Lower leg skin (tissue), 4 donors: ENCODE data around the gene G6PC2. TPM values are rescaled to one million over a fixed set of nuclear protein-coding genes. Genes with fewer than 3 reads are reported as not detected.

Experiments
- DNase-seq, 2 donors: peaks; one replicate each; pipeline ENCODE4 v3.0.0-alpha.2; 2019; ENCODE audit warnings: low spot score in 2 of 2
- H3K4me3 ChIP-seq: fragments of 200-600 bp; sonication (generic); 2 replicates; pipeline ENCODE4 v1.5.1; 2017; ENCODE audit warnings: mild to moderate bottlenecking, low read depth; ENCODE audit not compliant: poor library complexity, severe bottlenecking
- POLR2A ChIP-seq, 2 donors: fragments of 450-650 bp; IDR thresholded peaks; one replicate each; pipeline ENCODE4 v1.6.1; 2016 to 2017; ENCODE audit warnings: antibody characterized with exemption in 2 of 2, mild to moderate bottlenecking in 1 of 2, moderate library complexity in 1 of 2
- WGBS, 2 donors: methylation state at CpG; one replicate each; pipeline ENCODE4 v1.1.5; 2018; 5-methylcytosine and 5-hydroxymethylcytosine counted together
- intact Hi-C: fragments of 100-400 bp; cut with DNase I; formaldehyde crosslinking; loops from one replicate; pipeline ENCODE4 v1.15.0; 2023; ENCODE audit warnings: low total_unique reads
- total RNA-seq, 4 donors: library from RNA; depleted of rRNA; stranded (reverse); fragments of >200 nt; gene quantifications; one replicate each; pipeline ENCODE4 v1.1.0, GENCODE V29; 2016
- TF ChIP-seq, protein P1 (sequence below), 3 donors: fragments of 450-650 bp; IDR thresholded peaks; one replicate each; pipeline ENCODE4 v1.5.1; 2016; ENCODE audit warnings: antibody characterized with exemption in 3 of 3, mild to moderate bottlenecking in 3 of 3, moderate library complexity in 2 of 3

The G6PC2 gene
- total RNA-seq, 4 donors from 2014 or later: not detected

DNA sequence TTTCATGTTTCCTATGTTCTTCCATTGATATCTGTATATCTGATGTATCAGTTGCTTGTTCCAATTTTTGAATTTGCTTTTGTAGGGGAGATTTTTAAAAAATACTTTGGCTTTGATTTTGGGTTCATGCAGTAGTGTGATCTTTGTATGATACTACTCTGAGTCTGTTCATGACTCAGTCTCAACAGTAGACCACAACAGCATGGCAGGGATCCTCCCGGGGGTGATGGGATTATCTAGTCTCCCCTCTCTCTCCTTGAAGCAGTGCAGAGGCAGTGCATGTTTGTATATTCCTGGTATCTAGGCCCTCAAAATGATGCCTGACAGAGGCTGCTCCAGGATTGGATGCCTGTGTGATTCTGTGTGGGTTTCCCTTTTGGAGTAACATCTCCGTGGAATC lies 55.3 kb downstream of the G6PC2 start:
- no peak for DNase-seq
- 89 to 91% methylated on average over 2 of the region's 2 CpGs for WGBS, 2 donors
- TF ChIP-seq, protein P1, sequence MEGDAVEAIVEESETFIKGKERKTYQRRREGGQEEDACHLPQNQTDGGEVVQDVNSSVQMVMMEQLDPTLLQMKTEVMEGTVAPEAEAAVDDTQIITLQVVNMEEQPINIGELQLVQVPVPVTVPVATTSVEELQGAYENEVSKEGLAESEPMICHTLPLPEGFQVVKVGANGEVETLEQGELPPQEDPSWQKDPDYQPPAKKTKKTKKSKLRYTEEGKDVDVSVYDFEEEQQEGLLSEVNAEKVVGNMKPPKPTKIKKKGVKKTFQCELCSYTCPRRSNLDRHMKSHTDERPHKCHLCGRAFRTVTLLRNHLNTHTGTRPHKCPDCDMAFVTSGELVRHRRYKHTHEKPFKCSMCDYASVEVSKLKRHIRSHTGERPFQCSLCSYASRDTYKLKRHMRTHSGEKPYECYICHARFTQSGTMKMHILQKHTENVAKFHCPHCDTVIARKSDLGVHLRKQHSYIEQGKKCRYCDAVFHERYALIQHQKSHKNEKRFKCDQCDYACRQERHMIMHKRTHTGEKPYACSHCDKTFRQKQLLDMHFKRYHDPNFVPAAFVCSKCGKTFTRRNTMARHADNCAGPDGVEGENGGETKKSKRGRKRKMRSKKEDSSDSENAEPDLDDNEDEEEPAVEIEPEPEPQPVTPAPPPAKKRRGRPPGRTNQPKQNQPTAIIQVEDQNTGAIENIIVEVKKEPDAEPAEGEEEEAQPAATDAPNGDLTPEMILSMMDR (IDR thresholded peaks at IDR 0.05): no peak
- TF ChIP-seq POLR2A (IDR thresholded peaks at IDR 0.05): no peak
- no peak overlapping the region for H3K4me3 ChIP-seq
- intact Hi-C loops: no loop called here

Other genes starting within 250 kb of the G6PC2 start
- gene NOSTRIN, start 98.7 kb upstream of the G6PC2 start, total RNA-seq: 10 to 100 TPM in 2 of 4 donors, 1 to 10 TPM in 2; 3.0 to 20.8 (median 11.0) TPM
- 1 to 10 TPM in 1 of 4 donors, under 1 TPM in 1, not detected in 2; 0.74 to 1.2 TPM for gene SPC25, start 10.9 kb upstream of the G6PC2 start, total RNA-seq
- gene ABCB11, start 130.0 kb downstream of the G6PC2 start, total RNA-seq: under 1 TPM in 3 of 4 donors, not detected in 1; 0.39 to 0.49 (median 0.46) TPM
- gene DHRS9, start 168.3 kb downstream of the G6PC2 start, total RNA-seq: 1 to 10 TPM in 3 of 4 donors, not detected in 1; 1.4 to 3.4 (median 1.9) TPM